ENCODE results near the gene PRSS27.

DNA sequence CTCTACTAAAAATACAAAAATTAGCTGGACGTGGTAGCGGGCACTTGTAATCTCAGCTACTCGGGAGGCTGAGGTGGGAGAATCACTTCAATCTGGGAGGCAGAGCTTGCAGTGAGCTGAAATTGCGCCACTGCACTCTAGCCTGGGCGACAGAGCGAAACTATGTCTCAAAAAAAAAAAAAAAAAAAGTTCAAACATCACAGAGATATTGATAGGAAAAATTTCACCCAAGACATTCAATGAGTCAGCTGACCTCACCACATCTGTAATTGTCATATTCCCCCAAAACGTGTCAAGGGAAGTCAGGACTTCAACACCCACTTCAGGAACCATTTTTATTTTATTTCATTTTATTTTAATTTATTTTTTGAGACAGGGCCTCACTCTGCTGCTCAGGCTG is 8.0 kb upstream of the PRSS27 start:
- TF ChIP-seq, protein P1, sequence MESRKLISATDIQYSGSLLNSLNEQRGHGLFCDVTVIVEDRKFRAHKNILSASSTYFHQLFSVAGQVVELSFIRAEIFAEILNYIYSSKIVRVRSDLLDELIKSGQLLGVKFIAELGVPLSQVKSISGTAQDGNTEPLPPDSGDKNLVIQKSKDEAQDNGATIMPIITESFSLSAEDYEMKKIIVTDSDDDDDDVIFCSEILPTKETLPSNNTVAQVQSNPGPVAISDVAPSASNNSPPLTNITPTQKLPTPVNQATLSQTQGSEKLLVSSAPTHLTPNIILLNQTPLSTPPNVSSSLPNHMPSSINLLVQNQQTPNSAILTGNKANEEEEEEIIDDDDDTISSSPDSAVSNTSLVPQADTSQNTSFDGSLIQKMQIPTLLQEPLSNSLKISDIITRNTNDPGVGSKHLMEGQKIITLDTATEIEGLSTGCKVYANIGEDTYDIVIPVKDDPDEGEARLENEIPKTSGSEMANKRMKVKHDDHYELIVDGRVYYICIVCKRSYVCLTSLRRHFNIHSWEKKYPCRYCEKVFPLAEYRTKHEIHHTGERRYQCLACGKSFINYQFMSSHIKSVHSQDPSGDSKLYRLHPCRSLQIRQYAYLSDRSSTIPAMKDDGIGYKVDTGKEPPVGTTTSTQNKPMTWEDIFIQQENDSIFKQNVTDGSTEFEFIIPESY (IDR thresholded peaks at IDR 0.05; ENCODE audit: borderline replicate concordance, low read depth) = no peak
- TF ChIP-seq, protein P2, sequence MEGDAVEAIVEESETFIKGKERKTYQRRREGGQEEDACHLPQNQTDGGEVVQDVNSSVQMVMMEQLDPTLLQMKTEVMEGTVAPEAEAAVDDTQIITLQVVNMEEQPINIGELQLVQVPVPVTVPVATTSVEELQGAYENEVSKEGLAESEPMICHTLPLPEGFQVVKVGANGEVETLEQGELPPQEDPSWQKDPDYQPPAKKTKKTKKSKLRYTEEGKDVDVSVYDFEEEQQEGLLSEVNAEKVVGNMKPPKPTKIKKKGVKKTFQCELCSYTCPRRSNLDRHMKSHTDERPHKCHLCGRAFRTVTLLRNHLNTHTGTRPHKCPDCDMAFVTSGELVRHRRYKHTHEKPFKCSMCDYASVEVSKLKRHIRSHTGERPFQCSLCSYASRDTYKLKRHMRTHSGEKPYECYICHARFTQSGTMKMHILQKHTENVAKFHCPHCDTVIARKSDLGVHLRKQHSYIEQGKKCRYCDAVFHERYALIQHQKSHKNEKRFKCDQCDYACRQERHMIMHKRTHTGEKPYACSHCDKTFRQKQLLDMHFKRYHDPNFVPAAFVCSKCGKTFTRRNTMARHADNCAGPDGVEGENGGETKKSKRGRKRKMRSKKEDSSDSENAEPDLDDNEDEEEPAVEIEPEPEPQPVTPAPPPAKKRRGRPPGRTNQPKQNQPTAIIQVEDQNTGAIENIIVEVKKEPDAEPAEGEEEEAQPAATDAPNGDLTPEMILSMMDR (IDR thresholded peaks at IDR 0.05) = no peak
- TF ChIP-seq, protein P3, sequence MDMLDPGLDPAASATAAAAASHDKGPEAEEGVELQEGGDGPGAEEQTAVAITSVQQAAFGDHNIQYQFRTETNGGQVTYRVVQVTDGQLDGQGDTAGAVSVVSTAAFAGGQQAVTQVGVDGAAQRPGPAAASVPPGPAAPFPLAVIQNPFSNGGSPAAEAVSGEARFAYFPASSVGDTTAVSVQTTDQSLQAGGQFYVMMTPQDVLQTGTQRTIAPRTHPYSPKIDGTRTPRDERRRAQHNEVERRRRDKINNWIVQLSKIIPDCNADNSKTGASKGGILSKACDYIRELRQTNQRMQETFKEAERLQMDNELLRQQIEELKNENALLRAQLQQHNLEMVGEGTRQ (IDR thresholded peaks at IDR 0.05; ENCODE audit: borderline replicate concordance, low read depth, low read length) = no peak
- TF ChIP-seq NRF1 (IDR thresholded peaks at IDR 0.05; ENCODE audit: low read depth, low read length) (no peak), TEAD4 (IDR thresholded peaks at IDR 0.05; ENCODE audit: borderline replicate concordance, insufficient read depth) (no peak), POLR2AphosphoS5 (IDR thresholded peaks at IDR 0.05; ENCODE audit: low read depth, low read length) (no peak), JUND (IDR thresholded peaks at IDR 0.05) (no peak), EZH2phosphoT487 (IDR thresholded peaks at IDR 0.05; ENCODE audit: borderline replicate concordance, low read depth) (no peak), FOXM1 (IDR thresholded peaks at IDR 0.05; ENCODE audit: low read depth) (no peak)
- TF ChIP-seq, protein P4, sequence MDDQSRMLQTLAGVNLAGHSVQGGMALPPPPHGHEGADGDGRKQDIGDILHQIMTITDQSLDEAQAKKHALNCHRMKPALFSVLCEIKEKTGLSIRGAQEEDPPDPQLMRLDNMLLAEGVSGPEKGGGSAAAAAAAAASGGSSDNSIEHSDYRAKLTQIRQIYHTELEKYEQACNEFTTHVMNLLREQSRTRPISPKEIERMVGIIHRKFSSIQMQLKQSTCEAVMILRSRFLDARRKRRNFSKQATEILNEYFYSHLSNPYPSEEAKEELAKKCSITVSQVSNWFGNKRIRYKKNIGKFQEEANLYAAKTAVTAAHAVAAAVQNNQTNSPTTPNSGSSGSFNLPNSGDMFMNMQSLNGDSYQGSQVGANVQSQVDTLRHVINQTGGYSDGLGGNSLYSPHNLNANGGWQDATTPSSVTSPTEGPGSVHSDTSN (IDR thresholded peaks at IDR 0.05) = no peak
